Sigmoid colon (tissue), 7 donors: ENCODE measurements around the gene SYT7. TPM values are rescaled to one million over a fixed set of nuclear protein-coding genes. Genes with fewer than 3 reads are reported as not detected.

Experiments used
- DNase-seq: peaks from one replicate; pipeline ENCODE4 v3.0.0-alpha.2; 2019
- H3K27ac ChIP-seq, 4 donors: fragments of 200-600 bp; sonication (generic); one replicate each; pipeline ENCODE4 v1.5.1; 2016 to 2019; ENCODE audit warnings: mild to moderate bottlenecking in 1 of 4
- H3K27me3 ChIP-seq, 3 donors: fragments of 200-600 bp; sonication (generic); one replicate each; pipeline ENCODE4 v1.5.1; 2019; ENCODE audit warnings: mild to moderate bottlenecking in 1 of 3
- H3K36me3 ChIP-seq, 4 donors: fragments of 200-600 bp; sonication (generic); one replicate each; pipeline ENCODE4 v1.5.1; 2016 to 2019
- H3K4me1 ChIP-seq, 4 donors: fragments of 200-600 bp; sonication (generic); one replicate each; pipeline ENCODE4 v1.5.1; 2017 to 2019
- H3K4me3 ChIP-seq, 4 donors: fragments of 200-600 bp; sonication (generic); one replicate each; pipeline ENCODE4 v1.5.1; 2017 to 2019; ENCODE audit warnings: mild to moderate bottlenecking in 2 of 4, moderate library complexity in 1 of 4
- H3K9me3 ChIP-seq, 4 donors: fragments of 200-600 bp in 3 of 4; sonication (generic) in 3 of 4; one replicate each; pipeline versions ENCODE4 v1.5.1 to v1.6.1; 2013 to 2019
- EP300 ChIP-seq, 4 donors: sonication (generic); formaldehyde crosslinking; IDR thresholded peaks; one replicate each; pipeline ENCODE4 v1.6.1; 2017; ENCODE audit warnings: antibody characterized with exemption in 4 of 4
- POLR2A ChIP-seq, 2 donors: fragments of 450-650 bp; IDR thresholded peaks; one replicate each; pipeline ENCODE4 v1.6.1; 2016; ENCODE audit warnings: antibody characterized with exemption in 2 of 2, mild to moderate bottlenecking in 2 of 2, moderate library complexity in 2 of 2
- POLR2AphosphoS5 ChIP-seq, 4 donors: sonication (generic); formaldehyde crosslinking; IDR thresholded peaks; one replicate each; pipeline ENCODE4 v1.6.1; 2017; ENCODE audit warnings: antibody characterized with exemption in 4 of 4
- WGBS, 2 donors: extraction: QIAGEN DNeasy Blood & Tissue Kit; methylation state at CpG; one replicate each; pipeline ENCODE4 v1.1.7; 2013; 5-methylcytosine and 5-hydroxymethylcytosine counted together
- intact Hi-C: fragments of 100-400 bp; cut with DNase I; formaldehyde crosslinking; loops from one replicate; pipeline ENCODE4 v1.15.1; 2023
- polyA plus RNA-seq, 3 donors: library from polyadenylated mRNA; stranded (reverse); fragments of 200-250 nt; gene quantifications; one replicate each; pipeline ENCODE4 v1.2.3, GENCODE V29; 2013
- total RNA-seq, 4 donors: library from RNA; depleted of rRNA; stranded (reverse); fragments of >200 nt; gene quantifications; one replicate each; pipeline ENCODE4 v1.1.0, GENCODE V29; 2016
- TF ChIP-seq, protein P1 (sequence below), 4 experiments: fragments of 450-650 bp in 3 of 4; fragments of 200-600 bp in 1 of 4; IDR thresholded peaks; one replicate each; pipeline ENCODE4 v1.5.1; 2016 to 2019; ENCODE audit warnings: antibody characterized with exemption in 4 of 4, mild to moderate bottlenecking in 3 of 4, moderate library complexity in 2 of 4
- donor health status: healthy with polysubstance abuse.
- donor health status: Bipolar disorder and iron deficiency.
- donor health status: healthy.

The SYT7 gene
- total and polyA plus RNA-seq, 7 donors = 0.66 to 8.4 (median 3.6) TPM

DNA sequence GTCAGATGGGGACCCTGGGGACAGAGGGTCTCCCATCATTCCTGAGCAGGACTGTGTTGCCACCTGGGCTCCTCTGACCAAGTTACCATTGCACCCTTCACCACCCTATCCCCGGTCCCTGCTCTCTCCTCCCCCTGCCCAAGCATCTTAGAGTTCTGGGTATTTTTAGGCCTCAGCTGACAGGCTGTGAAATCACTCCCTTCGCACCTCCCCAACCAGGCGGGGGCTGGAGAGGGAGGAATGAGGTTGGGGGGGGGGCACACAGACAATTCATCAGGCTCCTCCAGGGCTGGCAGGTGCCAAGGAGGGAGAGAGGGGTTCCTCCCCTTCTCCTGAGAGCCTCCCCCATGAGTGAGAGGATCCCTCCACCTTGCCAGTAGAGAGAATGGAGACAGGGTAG is 9.0 kb downstream of the SYT7 start:
- H3K27me3 ChIP-seq = peaks cover 0 to 42% (median 20%) of the 10 kb centered on the region in 3 donors

GRCh38 chr11:61571337-61571736 is 9.5 kb downstream of the SYT7 start:
- Histone ChIP-seq H3K9me3 (no peaks in the 10 kb centered on the region), H3K36me3 (no peaks in the 10 kb centered on the region), H3K27me3 (peaks cover 0 to 48% (median 20%) of the 10 kb centered on the region in 3 donors), H3K4me3 (no peak overlapping the region), H3K4me1 (peaks cover 0 to 6% (median 3%) of the 10 kb centered on the region in 4 donors), H3K27ac (no peak overlapping the region)
- no peak for TF ChIP-seq POLR2AphosphoS5 (IDR thresholded peaks at IDR 0.05)
- 78 to 82% methylated on average over 9 of the region's 9 CpGs for WGBS, 2 donors
- intact Hi-C loops = no loop called here
- no peak for DNase-seq

More for the DNA sequence above, 9.0 kb downstream of the SYT7 start:
- DNase-seq = no peak
- TF ChIP-seq EP300 (IDR thresholded peaks at IDR 0.05) = no peak
- TF ChIP-seq POLR2AphosphoS5 (IDR thresholded peaks at IDR 0.05) = no peak
- TF ChIP-seq POLR2A (IDR thresholded peaks at IDR 0.05) = no peak
- TF ChIP-seq, protein P1, sequence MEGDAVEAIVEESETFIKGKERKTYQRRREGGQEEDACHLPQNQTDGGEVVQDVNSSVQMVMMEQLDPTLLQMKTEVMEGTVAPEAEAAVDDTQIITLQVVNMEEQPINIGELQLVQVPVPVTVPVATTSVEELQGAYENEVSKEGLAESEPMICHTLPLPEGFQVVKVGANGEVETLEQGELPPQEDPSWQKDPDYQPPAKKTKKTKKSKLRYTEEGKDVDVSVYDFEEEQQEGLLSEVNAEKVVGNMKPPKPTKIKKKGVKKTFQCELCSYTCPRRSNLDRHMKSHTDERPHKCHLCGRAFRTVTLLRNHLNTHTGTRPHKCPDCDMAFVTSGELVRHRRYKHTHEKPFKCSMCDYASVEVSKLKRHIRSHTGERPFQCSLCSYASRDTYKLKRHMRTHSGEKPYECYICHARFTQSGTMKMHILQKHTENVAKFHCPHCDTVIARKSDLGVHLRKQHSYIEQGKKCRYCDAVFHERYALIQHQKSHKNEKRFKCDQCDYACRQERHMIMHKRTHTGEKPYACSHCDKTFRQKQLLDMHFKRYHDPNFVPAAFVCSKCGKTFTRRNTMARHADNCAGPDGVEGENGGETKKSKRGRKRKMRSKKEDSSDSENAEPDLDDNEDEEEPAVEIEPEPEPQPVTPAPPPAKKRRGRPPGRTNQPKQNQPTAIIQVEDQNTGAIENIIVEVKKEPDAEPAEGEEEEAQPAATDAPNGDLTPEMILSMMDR (IDR thresholded peaks at IDR 0.05) = no peak
- Histone ChIP-seq H3K4me3 (no peak overlapping the region), H3K9me3 (no peaks in the 10 kb centered on the region), H3K4me1 (peaks cover 0 to 6% (median 3%) of the 10 kb centered on the region in 4 donors), H3K27ac (no peak overlapping the region), H3K36me3 (no peaks in the 10 kb centered on the region)
- WGBS, 2 donors = 76 to 84% methylated on average over 3 of the region's 3 CpGs
- intact Hi-C loops = no loop called here

DNA sequence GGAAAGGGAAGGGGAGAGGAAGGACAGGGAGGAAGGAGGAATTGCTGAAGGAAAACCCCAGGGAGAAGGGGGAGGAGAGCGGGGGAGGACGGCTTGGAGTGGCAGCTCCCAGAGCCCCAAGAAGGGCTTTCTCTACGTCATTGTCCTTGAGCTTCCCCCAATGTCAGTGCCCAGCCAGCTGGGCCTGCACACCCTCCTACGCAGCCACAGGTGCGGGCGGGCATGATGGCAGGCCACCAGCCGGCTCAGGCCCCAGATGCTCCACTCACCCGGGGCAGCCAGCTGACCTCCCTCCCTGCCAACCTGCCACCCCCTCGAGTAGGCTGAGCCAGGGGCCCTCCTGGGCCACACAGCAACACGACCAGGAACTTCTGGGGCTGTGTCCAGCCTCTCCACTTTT is 11.2 kb downstream of the SYT7 start:
- H3K4me3 ChIP-seq = no peak overlapping the region
- intact Hi-C loops = no loop called here
- peaks cover 0 to 49% (median 20%) of the 10 kb centered on the region in 3 donors for H3K27me3 ChIP-seq
- WGBS, 2 donors = 70 to 75% methylated on average over 10 of the region's 10 CpGs
- H3K4me1 ChIP-seq = peaks cover 0 to 6% (median 3%) of the 10 kb centered on the region in 4 donors
- DNase-seq = no peak
- no peaks in the 10 kb centered on the region for H3K9me3 ChIP-seq
- H3K36me3 ChIP-seq = no peaks in the 10 kb centered on the region
- H3K27ac ChIP-seq = no peak overlapping the region
- TF ChIP-seq POLR2AphosphoS5 (IDR thresholded peaks at IDR 0.05) (no peak), POLR2A (IDR thresholded peaks at IDR 0.05) (no peak)
- TF ChIP-seq, protein P1 (IDR thresholded peaks at IDR 0.05) = no peak

- Histone ChIP-seq H3K27ac (no peak overlapping the region), H3K9me3 (no peaks in the 10 kb centered on the region), H3K4me1 (peaks cover 0 to 6% (median 3%) of the 10 kb centered on the region in 4 donors), H3K27me3 (peaks cover 0 to 50% (median 20%) of the 10 kb centered on the region in 3 donors), H3K4me3 (no peak overlapping the region), H3K36me3 (no peaks in the 10 kb centered on the region)
- TF ChIP-seq EP300 (IDR thresholded peaks at IDR 0.05) (no peak), POLR2A (IDR thresholded peaks at IDR 0.05) (no peak), POLR2AphosphoS5 (IDR thresholded peaks at IDR 0.05) (no peak)
- TF ChIP-seq, protein P1 (IDR thresholded peaks at IDR 0.05) = no peak
- intact Hi-C loops = no loop called here
- DNase-seq = no peak
- WGBS, 2 donors = 46 to 49% methylated on average over 3 of the region's 3 CpGs
Observed at GRCh38 chr11:61569018-61569417, 11.9 kb downstream of the SYT7 start.

GRCh38 chr11:61567286-61568061 is 13.4 kb downstream of the SYT7 start:
- WGBS, 2 donors = 5 to 8% methylated on average over 46 of the region's 46 CpGs
- peak; percentile 79 for DNase-seq

More at GRCh38 chr11:61567286-61568061, 13.4 kb downstream of the SYT7 start:
- Histone ChIP-seq H3K9me3 (no peaks in the 10 kb centered on the region), H3K4me1 (peaks cover 0 to 6% (median 3%) of the 10 kb centered on the region in 4 donors), H3K4me3 (no peak overlapping the region), H3K36me3 (no peaks in the 10 kb centered on the region), H3K27me3 (peaks cover 0 to 51% (median 20%) of the 10 kb centered on the region in 3 donors), H3K27ac (no peak overlapping the region)
- peak in 3 of 4 donors; percentile 60 to 75 (median 63) for TF ChIP-seq POLR2AphosphoS5 (IDR thresholded peaks at IDR 0.05)
- no peak for TF ChIP-seq EP300 (IDR thresholded peaks at IDR 0.05)
- TF ChIP-seq, protein P1 (IDR thresholded peaks at IDR 0.05) = peak in 1 of 4 experiments; percentile 9
- TF ChIP-seq POLR2A (IDR thresholded peaks at IDR 0.05) = no peak
- intact Hi-C loops = no loop called here
